22Rv1 (cell line): ENCODE results near the gene SYT9.

Source experiments
- CTCF ChIP-seq: fragments of 450-650 bp; IDR thresholded peaks from 2 replicates; pipeline ENCODE4 v1.5.1; 2017; ENCODE audit warnings: mild to moderate bottlenecking
- ZFX ChIP-seq: fragments of 450-650 bp; IDR thresholded peaks from 2 replicates; pipeline ENCODE4 v1.6.1; 2017; ENCODE audit warnings: antibody characterized with exemption, borderline replicate concordance

- TF ChIP-seq CTCF (no peak), ZFX (no peak)
Observed at GRCh38 chr11:7487360-7487759, 235.7 kb downstream of the SYT9 start.
